ENCODE results near the gene SEC14L6.

DNA sequence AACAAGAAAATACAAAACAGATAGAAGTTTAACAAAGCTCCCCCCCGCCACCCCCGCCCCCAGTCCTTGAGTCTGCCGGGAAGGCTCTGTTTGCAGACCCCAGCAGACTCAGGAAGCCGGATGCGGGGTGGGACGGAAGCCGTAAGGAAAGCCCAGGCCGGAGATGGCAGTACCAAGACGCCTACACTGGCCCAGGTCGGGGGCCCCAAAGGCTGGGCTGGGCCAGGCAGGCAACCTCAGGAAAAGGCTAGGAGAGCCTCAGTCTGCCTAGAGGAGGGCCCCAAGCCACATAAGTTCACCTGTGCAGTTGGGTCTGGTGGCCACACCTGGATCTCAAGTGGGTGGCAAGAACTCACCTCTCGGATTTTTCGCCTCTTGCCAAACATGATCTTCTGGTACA, 31.9 kb upstream of the SEC14L6 start:
- TF ChIP-seq SUZ12 (IDR thresholded peaks at IDR 0.05; ENCODE audit: extremely low read depth, insufficient read depth, insufficient read length) (no peak), ZNF274 (IDR thresholded peaks at IDR 0.05; ENCODE audit: low read depth, low read length) (no peak), YY1 (IDR thresholded peaks at IDR 0.05; ENCODE audit: insufficient read depth, insufficient read length) (no peak)

All from NT2/D1 (cell line).